SK-N-SH (cell line): Measurements from ENCODE around the gene USP40.

Source experiments
- CTCF ChIP-seq: fragments of 200-600 bp; sonication (generic); IDR thresholded peaks from 2 replicates; pipeline ENCODE4 v1.6.1; 2017; ENCODE audit warnings: antibody characterized with exemption, mild to moderate bottlenecking, moderate library complexity
- POLR2AphosphoS5 ChIP-seq: IDR thresholded peaks from 2 replicates; pipeline ENCODE4 v1.6.1; 2012; ENCODE audit warnings: low read depth, low read length
- SMC3 ChIP-seq: IDR thresholded peaks from 2 replicates; pipeline ENCODE4 v1.6.1; 2012; ENCODE audit warnings: low read depth, low read length, improper control_type of control experiment
- TAF1 ChIP-seq: IDR thresholded peaks from 2 replicates; pipeline ENCODE4 v1.6.1; 2012; ENCODE audit warnings: low read depth, mild to moderate bottlenecking, low read length, moderate library complexity, borderline replicate concordance

- TF ChIP-seq CTCF (no peak), SMC3 (no peak), TAF1 (no peak), POLR2AphosphoS5 (no peak)
Observed at GRCh38 chr2:233468047-233468740, 98.4 kb downstream of the USP40 start.
